Natural killer cell (primary cell): Measurements from ENCODE around the gene TGM3. TPM values are rescaled to one million over a fixed set of nuclear protein-coding genes. Genes with fewer than 3 reads are reported as not detected.

Source experiments
- ATAC-seq, 3 donors: fragments of 150-1000 bp in 2 of 3; fragments of 200-7000 bp in 1 of 3; cut with Tn5 transposase; 1 replicate in 1 of 3; 2 replicates in 2 of 3; pipeline ENCODE4 v1.10.0; 2021; ENCODE audit warnings: mild to moderate bottlenecking in 2 of 3, moderate library complexity in 2 of 3
- DNase-seq, 2 donors: peaks; one replicate each; pipeline versions ENCODE4 v3.0.0 to v3.0.0-alpha.2; 2013 to 2021; ENCODE audit warnings: mixed read lengths in 1 of 2
- H3K27ac ChIP-seq: one replicate; pipeline ENCODE4 v1.5.1; 2013; ENCODE audit warnings: mild to moderate bottlenecking, low read length
- H3K27me3 ChIP-seq: one replicate; pipeline ENCODE4 v1.6.1; 2013; ENCODE audit warnings: low read length; ENCODE audit not compliant: control insufficient read depth, insufficient read depth
- H3K36me3 ChIP-seq: one replicate; pipeline ENCODE4 v1.6.1; 2013; ENCODE audit warnings: low read length; ENCODE audit not compliant: control insufficient read depth, insufficient read depth
- H3K4me1 ChIP-seq: one replicate; pipeline ENCODE4 v1.6.1; 2013; ENCODE audit warnings: low read length; ENCODE audit not compliant: control insufficient read depth, insufficient read depth
- H3K4me3 ChIP-seq: one replicate; pipeline ENCODE4 v1.5.1; 2013; ENCODE audit warnings: low read length
- H3K9me3 ChIP-seq: one replicate; pipeline ENCODE4 v1.6.1; 2013; ENCODE audit warnings: low read length; ENCODE audit not compliant: control insufficient read depth, insufficient read depth
- H3K27ac Mint-ChIP-seq, 2 donors: one replicate each; pipeline ENCODE4 v1.8.0; 2022; ENCODE audit warnings: mild to moderate bottlenecking in 2 of 2, mixed read lengths in 2 of 2, moderate library complexity in 1 of 2
- H3K27me3 Mint-ChIP-seq, 2 donors: one replicate each; pipeline ENCODE4 v1.8.0; 2022; ENCODE audit warnings: low read depth in 2 of 2, mixed read lengths in 2 of 2
- H3K36me3 Mint-ChIP-seq: one replicate; pipeline ENCODE4 v1.8.0; 2022; ENCODE audit warnings: mixed read lengths
- H3K4me1 Mint-ChIP-seq, 2 donors: one replicate each; pipeline ENCODE4 v1.8.0; 2022; ENCODE audit warnings: mixed read lengths in 2 of 2
- H3K4me3 Mint-ChIP-seq: one replicate; pipeline ENCODE4 v1.8.0; 2022; ENCODE audit warnings: mild to moderate bottlenecking, moderate library complexity, mixed read lengths
- H3K9me3 Mint-ChIP-seq, 2 donors: one replicate each; pipeline ENCODE4 v1.8.0; 2022; ENCODE audit warnings: mixed read lengths in 2 of 2
- CTCF ChIP-seq: fragments of 200-600 bp; IDR thresholded peaks from one replicate; pipeline ENCODE4 v1.8.0; 2022; ENCODE audit warnings: antibody characterized with exemption
- WGBS: methylation state at CpG from one replicate; pipeline ENCODE4 v1.1.7; 2013; ENCODE audit warnings: missing lambda C conversion rate; ENCODE audit not compliant: insufficient coverage; 5-methylcytosine and 5-hydroxymethylcytosine counted together
- intact Hi-C: fragments of 100-400 bp; cut with micrococcal nuclease; formaldehyde crosslinking; loops from one replicate; pipeline ENCODE4 v1.14.2; 2022
- total RNA-seq, 4 donors: library from RNA; stranded (reverse); fragments of 120-200 nt in 1 of 4; gene quantifications; one replicate each; pipeline versions ENCODE4 v1.2.3 to v1.2.4, GENCODE V29; 2013 to 2022

TGM3 gene
- total RNA-seq, 3 donors from 2014 or later (not counting 1 experiment from before 2014, with no cell fraction given) = not detected

DNA sequence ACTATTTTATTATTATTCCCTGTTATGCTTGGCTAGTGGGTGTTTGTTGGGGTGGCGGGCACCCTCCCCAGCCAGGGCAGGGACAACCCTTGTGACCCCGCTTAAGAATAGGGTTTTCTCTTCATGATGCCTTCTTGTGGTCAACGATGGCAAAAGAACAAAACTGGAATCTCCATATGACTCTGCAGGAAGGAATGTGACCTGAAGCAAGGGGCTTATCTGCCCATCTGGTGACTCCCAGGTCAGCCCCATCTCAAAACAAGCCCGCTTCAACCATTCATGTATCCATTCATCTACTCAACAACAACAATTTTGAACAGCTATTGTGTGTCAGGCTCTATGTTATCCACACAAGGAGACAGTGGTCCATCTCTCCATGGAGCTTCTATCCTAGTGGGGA lies 54.0 kb downstream of the TGM3 start:
- no peaks in the 10 kb centered on the region for H3K36me3 ChIP-seq
- DNase-seq (no peak), ATAC-seq (no peak)
- H3K27ac ChIP-seq = no peak overlapping the region
- Mint-ChIP-seq H3K4me3 (no peak overlapping the region), H3K9me3 (no peaks in the 10 kb centered on the region), H3K27me3 (peaks cover 21 to 40% of the 10 kb centered on the region in 2 donors), H3K27ac (no peak overlapping the region), H3K4me1 (no peaks in the 10 kb centered on the region), H3K36me3 (no peaks in the 10 kb centered on the region)
- H3K4me3 ChIP-seq = no peak overlapping the region
- H3K9me3 ChIP-seq = no peaks in the 10 kb centered on the region
- peaks cover 4% of the 10 kb centered on the region for H3K4me1 ChIP-seq
- TF ChIP-seq CTCF = no peak
- 85% methylated on average over 4 of the region's 4 CpGs for WGBS
- intact Hi-C loops = no loop called here
- peaks cover 3% of the 10 kb centered on the region for H3K27me3 ChIP-seq

GRCh38 chr20:2350606-2351005 lies 54.8 kb downstream of the TGM3 start:
- Mint-ChIP-seq H3K4me3 (no peak overlapping the region), H3K4me1 (no peaks in the 10 kb centered on the region), H3K27ac (no peak overlapping the region), H3K36me3 (no peaks in the 10 kb centered on the region), H3K27me3 (peaks cover 24 to 48% of the 10 kb centered on the region in 2 donors), H3K9me3 (no peaks in the 10 kb centered on the region)
- H3K27me3 ChIP-seq = peaks cover 3% of the 10 kb centered on the region
- no peak overlapping the region for H3K27ac ChIP-seq
- no peak for DNase-seq
- no peaks in the 10 kb centered on the region for H3K9me3 ChIP-seq
- H3K4me3 ChIP-seq = no peak overlapping the region
- H3K36me3 ChIP-seq = no peaks in the 10 kb centered on the region
- 86% methylated on average over 5 of the region's 5 CpGs for WGBS
- intact Hi-C loops = no loop called here
- peaks cover 4% of the 10 kb centered on the region for H3K4me1 ChIP-seq
- no peak for TF ChIP-seq CTCF
- no peak for ATAC-seq

- no peak overlapping the region for H3K4me3 Mint-ChIP-seq
- H3K27me3 Mint-ChIP-seq = peaks cover 16 to 59% of the 10 kb centered on the region in 2 donors
- no peaks in the 10 kb centered on the region for H3K4me1 Mint-ChIP-seq
- Histone ChIP-seq H3K4me3 (no peak overlapping the region), H3K27ac (no peak overlapping the region), H3K4me1 (peaks cover 4% of the 10 kb centered on the region), H3K9me3 (no peaks in the 10 kb centered on the region), H3K36me3 (no peaks in the 10 kb centered on the region), H3K27me3 (no peaks in the 10 kb centered on the region)
- intact Hi-C loops = no loop called here
- DNase-seq = no peak
- H3K9me3 Mint-ChIP-seq = no peaks in the 10 kb centered on the region
- no peaks in the 10 kb centered on the region for H3K36me3 Mint-ChIP-seq
- H3K27ac Mint-ChIP-seq = no peak overlapping the region
- ATAC-seq = no peak
- WGBS = 95% methylated on average over 3 of the region's 3 CpGs
- no peak for TF ChIP-seq CTCF
Measured at GRCh38 chr20:2353231-2353630, 57.4 kb downstream of the TGM3 start.

GRCh38 chr20:2357114-2357513 lies 61.3 kb downstream of the TGM3 start:
- H3K4me1 ChIP-seq = peaks cover 1% of the 10 kb centered on the region
- no peaks in the 10 kb centered on the region for H3K9me3 ChIP-seq
- no peak for TF ChIP-seq CTCF
- 76% methylated on average over 2 of the region's 2 CpGs for WGBS
- no peaks in the 10 kb centered on the region for H3K4me1 Mint-ChIP-seq
- peaks cover 27 to 66% of the 10 kb centered on the region in 2 donors for H3K27me3 Mint-ChIP-seq
- no peak overlapping the region for H3K4me3 ChIP-seq
- no peak overlapping the region for H3K27ac Mint-ChIP-seq
- H3K36me3 Mint-ChIP-seq = peaks cover 15% of the 10 kb centered on the region
- no peak overlapping the region for H3K4me3 Mint-ChIP-seq
- peaks cover 3% of the 10 kb centered on the region for H3K27me3 ChIP-seq
- no peak overlapping the region for H3K27ac ChIP-seq
- intact Hi-C loops = no loop called here
- DNase-seq (no peak), ATAC-seq (no peak)
- H3K9me3 Mint-ChIP-seq = peaks cover 0 to 3% of the 10 kb centered on the region in 2 donors
- no peaks in the 10 kb centered on the region for H3K36me3 ChIP-seq
